ENCODE data around the gene MTHFD1L.
A peak's percentile ranks its signal among the peaks of the same experiment; 100 is the strongest.
"Not testable (repeated sequence)": the region's sequence is repeated elsewhere in the genome, so short reads cannot be mapped to it uniquely, and the experiment has no call there.

Gene MTHFD1L

GRCh38 chr6:151112130-151112529 is 246.6 kb downstream of the MTHFD1L start:
- H4K20me1 ChIP-seq (ENCODE audit: insufficient read depth, low read length), result no peaks in the 10 kb centered on the region
- H3K9ac ChIP-seq (ENCODE audit: low read depth, low read length), result no peak overlapping the region
- no peaks in the 10 kb centered on the region for H3K4me1 ChIP-seq (ENCODE audit: insufficient read depth, low read length)
- no peaks in the 10 kb centered on the region for H3K27me3 ChIP-seq (ENCODE audit: insufficient read depth, low read length, poor library complexity)
- DNase-seq (no peak), ATAC-seq (ENCODE audit: insufficient read depth, low read depth) (no peak)
- H3K79me2 ChIP-seq (ENCODE audit: insufficient read depth, low read length), result no peaks in the 10 kb centered on the region
- no peak overlapping the region for H3K4me2 ChIP-seq (ENCODE audit: insufficient read depth, low read length)
- H3K4me3 ChIP-seq (ENCODE audit: low read depth in 1 of 2, low read length in 2 of 2), result no peak overlapping the region
- H2AFZ ChIP-seq (ENCODE audit: low read depth, low read length), result no peak overlapping the region
- no peaks in the 10 kb centered on the region for H3K36me3 ChIP-seq (ENCODE audit: insufficient read depth, low read length)
- no peaks in the 10 kb centered on the region for H3K9me3 ChIP-seq (ENCODE audit: insufficient read depth, low read length, severe bottlenecking)
- TF ChIP-seq EZH2 (IDR thresholded peaks at IDR 0.05; ENCODE audit: borderline replicate concordance, low read depth, low read length, severe bottlenecking) (no peak), CTCF (IDR thresholded peaks at IDR 0.05; ENCODE audit: borderline replicate concordance, extremely low read depth, low read length, poor library complexity, severe bottlenecking) (no peak)
- no peak overlapping the region for H3K27ac ChIP-seq (ENCODE audit: low read length)

GRCh38 chr6:151112884-151113283 is 247.4 kb downstream of the MTHFD1L start:
- not testable (repeated sequence) for ATAC-seq (ENCODE audit: insufficient read depth, low read depth); H3K27ac ChIP-seq (ENCODE audit: low read length); H3K4me1 ChIP-seq (ENCODE audit: insufficient read depth, low read length); H3K36me3 ChIP-seq (ENCODE audit: insufficient read depth, low read length); H3K9ac ChIP-seq (ENCODE audit: low read depth, low read length); H2AFZ ChIP-seq (ENCODE audit: low read depth, low read length); H3K9me3 ChIP-seq (ENCODE audit: insufficient read depth, low read length, severe bottlenecking); H3K79me2 ChIP-seq (ENCODE audit: insufficient read depth, low read length); H4K20me1 ChIP-seq (ENCODE audit: insufficient read depth, low read length); H3K4me2 ChIP-seq (ENCODE audit: insufficient read depth, low read length); DNase-seq; H3K27me3 ChIP-seq (ENCODE audit: insufficient read depth, low read length, poor library complexity); H3K4me3 ChIP-seq (ENCODE audit: low read depth in 1 of 2, low read length in 2 of 2)

- no peak for TF ChIP-seq CTCF (IDR thresholded peaks at IDR 0.05; ENCODE audit: borderline replicate concordance, extremely low read depth, low read length, poor library complexity, severe bottlenecking)
- no peak for TF ChIP-seq EZH2 (IDR thresholded peaks at IDR 0.05; ENCODE audit: borderline replicate concordance, low read depth, low read length, severe bottlenecking)
- Histone ChIP-seq H3K4me1 (ENCODE audit: insufficient read depth, low read length) (0 out of 2 replicates have a peak, but pooled peaks cover 2% of the 10 kb centered on the region), H3K9me3 (ENCODE audit: insufficient read depth, low read length, severe bottlenecking) (no peaks in the 10 kb centered on the region), H3K4me3 (ENCODE audit: low read depth in 1 of 2, low read length in 2 of 2) (no peak overlapping the region), H2AFZ (ENCODE audit: low read depth, low read length) (no peak overlapping the region), H3K36me3 (ENCODE audit: insufficient read depth, low read length) (no peaks in the 10 kb centered on the region), H4K20me1 (ENCODE audit: insufficient read depth, low read length) (no peaks in the 10 kb centered on the region), H3K9ac (ENCODE audit: low read depth, low read length) (no peak overlapping the region), H3K4me2 (ENCODE audit: insufficient read depth, low read length) (no peak overlapping the region), H3K79me2 (ENCODE audit: insufficient read depth, low read length) (no peaks in the 10 kb centered on the region), H3K27me3 (ENCODE audit: insufficient read depth, low read length, poor library complexity) (no peaks in the 10 kb centered on the region), H3K27ac (ENCODE audit: low read length) (no peak overlapping the region)
- ATAC-seq (ENCODE audit: insufficient read depth, low read depth), result no peak
- DNase-seq, result no peak
These were observed 248.1 kb downstream of the MTHFD1L start for GRCh38 chr6:151113641-151114040.

GRCh38 chr6:151118461-151119123 is 253.1 kb downstream of the MTHFD1L start:
- H3K4me1 ChIP-seq (ENCODE audit: insufficient read depth, low read length), result 0 out of 2 replicates have a peak, but pooled peaks cover 3% of the 10 kb centered on the region
- H3K9ac ChIP-seq (ENCODE audit: low read depth, low read length), result no peak overlapping the region
- TF ChIP-seq CTCF (IDR thresholded peaks at IDR 0.05; ENCODE audit: borderline replicate concordance, extremely low read depth, low read length, poor library complexity, severe bottlenecking), result no peak
- TF ChIP-seq EZH2 (IDR thresholded peaks at IDR 0.05; ENCODE audit: borderline replicate concordance, low read depth, low read length, severe bottlenecking), result no peak
- no peaks in the 10 kb centered on the region for H4K20me1 ChIP-seq (ENCODE audit: insufficient read depth, low read length)
- no peak overlapping the region for H3K4me2 ChIP-seq (ENCODE audit: insufficient read depth, low read length)
- H2AFZ ChIP-seq (ENCODE audit: low read depth, low read length), result 0 out of 2 replicates have a peak overlapping the region, but pooled peaks have one; percentile 39
- DNase-seq (peak; percentile 10), ATAC-seq (ENCODE audit: insufficient read depth, low read depth) (peak; percentile 71)
- no peaks in the 10 kb centered on the region for H3K27me3 ChIP-seq (ENCODE audit: insufficient read depth, low read length, poor library complexity)
- H3K79me2 ChIP-seq (ENCODE audit: insufficient read depth, low read length), result no peaks in the 10 kb centered on the region
- no peak overlapping the region for H3K27ac ChIP-seq (ENCODE audit: low read length)
- H3K36me3 ChIP-seq (ENCODE audit: insufficient read depth, low read length), result no peaks in the 10 kb centered on the region
- no peaks in the 10 kb centered on the region for H3K9me3 ChIP-seq (ENCODE audit: insufficient read depth, low read length, severe bottlenecking)
- H3K4me3 ChIP-seq (ENCODE audit: low read depth in 1 of 2, low read length in 2 of 2), result no peak overlapping the region

Data from DND-41 (cell line).